ENCODE measurements around the gene SCGB1A1. TPM values are rescaled to one million over a fixed set of nuclear protein-coding genes. Genes with fewer than 3 reads are reported as not detected.
A peak's percentile ranks its signal among the peaks of the same experiment; 100 is the strongest.

SCGB1A1 gene
- polyA plus RNA-seq, 1 of the 3 experiments (the other 2 are of a cell fraction), result not detected

DNA sequence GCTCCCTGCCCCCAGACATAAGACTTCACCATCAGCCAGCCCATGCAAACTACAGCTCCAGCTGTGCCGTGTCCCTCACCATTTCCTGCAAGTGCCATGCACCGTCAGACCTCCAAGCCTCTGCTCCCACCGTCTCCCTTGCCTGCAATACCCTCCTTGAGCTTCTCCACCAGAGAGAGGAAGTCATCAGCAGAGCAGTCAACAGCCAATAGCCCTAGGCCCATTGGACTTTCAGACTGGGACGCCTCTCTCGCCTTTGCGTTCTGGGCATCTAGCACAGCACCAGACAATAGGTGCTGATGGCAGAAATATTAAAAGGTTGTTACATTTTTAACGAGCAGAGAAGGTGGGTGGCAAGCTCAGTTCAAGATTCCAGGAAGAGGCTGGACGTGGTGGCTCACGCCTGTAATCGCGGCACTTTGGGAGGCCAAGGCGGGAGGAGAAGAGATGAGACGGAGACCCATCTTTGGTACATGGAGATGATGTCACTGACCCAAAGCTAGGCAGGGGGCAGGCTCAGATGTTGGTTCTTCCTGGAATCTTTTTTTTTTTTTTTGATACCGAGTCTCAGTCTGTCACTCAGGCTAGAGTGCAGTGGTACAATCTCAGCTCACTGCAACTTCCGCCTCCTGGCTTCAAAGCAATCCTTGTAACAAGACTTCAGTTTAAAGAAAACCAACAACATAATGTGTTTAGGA is 31.9 kb downstream of the SCGB1A1 start:
- no peaks in the 10 kb centered on the region for H3K27me3 ChIP-seq (ENCODE audit: insufficient read depth)
- DNase-seq, result no peak
- H3K9me2 ChIP-seq, result no peaks in the 10 kb centered on the region
- ChIA-PET POLR2A (interaction anchor here (0.6 kb wide), 1 partner anchor 9 kb away, joined by 5 read pairs; no protein-coding TSS in a partner anchor), CTCF (interaction anchor here (0.6 to 4.0 kb wide), 6 partner anchors 9 to 92 kb away, joined by 3 to 17 read pairs (median 9); no protein-coding TSS in a partner anchor)
- H3K9ac ChIP-seq, result no peak overlapping the region
- H2AFZ ChIP-seq (ENCODE audit: low read depth), result no peak overlapping the region
- no peak for TF ChIP-seq TAF1 (IDR thresholded peaks at IDR 0.05; ENCODE audit: borderline replicate concordance, low read depth, low read length)
- TF ChIP-seq, protein P1, sequence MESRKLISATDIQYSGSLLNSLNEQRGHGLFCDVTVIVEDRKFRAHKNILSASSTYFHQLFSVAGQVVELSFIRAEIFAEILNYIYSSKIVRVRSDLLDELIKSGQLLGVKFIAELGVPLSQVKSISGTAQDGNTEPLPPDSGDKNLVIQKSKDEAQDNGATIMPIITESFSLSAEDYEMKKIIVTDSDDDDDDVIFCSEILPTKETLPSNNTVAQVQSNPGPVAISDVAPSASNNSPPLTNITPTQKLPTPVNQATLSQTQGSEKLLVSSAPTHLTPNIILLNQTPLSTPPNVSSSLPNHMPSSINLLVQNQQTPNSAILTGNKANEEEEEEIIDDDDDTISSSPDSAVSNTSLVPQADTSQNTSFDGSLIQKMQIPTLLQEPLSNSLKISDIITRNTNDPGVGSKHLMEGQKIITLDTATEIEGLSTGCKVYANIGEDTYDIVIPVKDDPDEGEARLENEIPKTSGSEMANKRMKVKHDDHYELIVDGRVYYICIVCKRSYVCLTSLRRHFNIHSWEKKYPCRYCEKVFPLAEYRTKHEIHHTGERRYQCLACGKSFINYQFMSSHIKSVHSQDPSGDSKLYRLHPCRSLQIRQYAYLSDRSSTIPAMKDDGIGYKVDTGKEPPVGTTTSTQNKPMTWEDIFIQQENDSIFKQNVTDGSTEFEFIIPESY (IDR thresholded peaks at IDR 0.05; ENCODE audit: borderline replicate concordance, low read depth), result no peak
- no peaks in the 10 kb centered on the region for H3K79me2 ChIP-seq (ENCODE audit: insufficient read depth)
- H3F3A ChIP-seq (replicated peaks; ENCODE audit: insufficient read depth), result no peaks in the 10 kb centered on the region
- 91% methylated on average over 15 of the region's 15 CpGs for WGBS (ENCODE audit: low lambda C conversion rate)
- no peaks in the 10 kb centered on the region for H4K20me1 ChIP-seq (ENCODE audit: insufficient read depth)
- no peaks in the 10 kb centered on the region; a peak in 1 of 4 replicates for H3K4me1 ChIP-seq (ENCODE audit: control insufficient read depth in 1 of 2, insufficient read depth in 2 of 2, low read depth in 1 of 2, low read length in 1 of 2)
- no peak overlapping the region for H3K27ac ChIP-seq (ENCODE audit: low read depth in 2 of 2, low read length in 1 of 2)
- no peaks in the 10 kb centered on the region for H3K36me3 ChIP-seq (replicated peaks in 1 of 2; ENCODE audit: control insufficient read depth in 1 of 2, insufficient read depth in 2 of 2, low read length in 1 of 2)
- no peak overlapping the region for H3K4me2 ChIP-seq
- H3K9me3 ChIP-seq, result no peaks in the 10 kb centered on the region
- no peak overlapping the region for H3K4me3 ChIP-seq (ENCODE audit: low read depth in 2 of 2, low read length in 1 of 2)

DNA sequence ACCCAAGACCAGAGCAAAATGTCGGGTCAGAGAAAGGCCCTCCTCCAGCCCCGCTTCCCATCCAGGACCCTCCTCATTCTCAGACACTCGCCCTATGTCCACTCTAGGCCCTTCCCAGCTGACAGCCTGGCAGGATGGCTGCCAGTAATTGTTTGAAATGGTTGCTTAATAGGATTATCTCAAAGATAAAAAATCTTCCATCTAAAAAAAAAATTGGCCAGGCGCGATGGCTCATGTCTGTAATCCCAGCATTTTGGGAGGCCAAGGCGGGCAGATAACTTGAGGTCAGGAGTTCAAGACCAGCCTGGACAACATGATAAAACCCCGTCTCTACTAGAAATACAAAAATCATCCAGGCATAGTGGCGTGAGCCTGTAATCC is 32.4 kb downstream of the SCGB1A1 start:
- no peaks in the 10 kb centered on the region for H4K20me1 ChIP-seq (ENCODE audit: insufficient read depth)
- no peaks in the 10 kb centered on the region for H3K79me2 ChIP-seq (ENCODE audit: insufficient read depth)
- H3K9me2 ChIP-seq, result no peaks in the 10 kb centered on the region
- H3K4me2 ChIP-seq, result no peak overlapping the region
- no peak overlapping the region for H3K27ac ChIP-seq (ENCODE audit: low read depth in 2 of 2, low read length in 1 of 2)
- H3K27me3 ChIP-seq (ENCODE audit: insufficient read depth), result no peaks in the 10 kb centered on the region
- no peak for TF ChIP-seq NRF1 (IDR thresholded peaks at IDR 0.05; ENCODE audit: low read depth, low read length)
- TF ChIP-seq EP300 (IDR thresholded peaks at IDR 0.05; ENCODE audit: borderline replicate concordance in 1 of 2, low read depth in 1 of 2, low read length in 1 of 2), result peak in 1 of 2 experiments; percentile 48; a peak in 2 of 4 replicates
- peak; percentile 76 for TF ChIP-seq GATA2 (CRISPR knock-in tag; IDR thresholded peaks at IDR 0.05)
- peak; percentile 75 for DNase-seq
- no peaks in the 10 kb centered on the region for H3F3A ChIP-seq (replicated peaks; ENCODE audit: insufficient read depth)
- whole genome bisulfite sequencing (ENCODE audit: low lambda C conversion rate), result 88% methylated on average over 8 of the region's 8 CpGs
- H2AFZ ChIP-seq (ENCODE audit: low read depth), result no peak overlapping the region
- H3K36me3 ChIP-seq (replicated peaks in 1 of 2; ENCODE audit: control insufficient read depth in 1 of 2, insufficient read depth in 2 of 2, low read length in 1 of 2), result no peaks in the 10 kb centered on the region
- H3K4me3 ChIP-seq (ENCODE audit: low read depth in 2 of 2, low read length in 1 of 2), result no peak overlapping the region
- POLR2A ChIA-PET, result no interaction called here
- H3K4me1 ChIP-seq (ENCODE audit: control insufficient read depth in 1 of 2, insufficient read depth in 2 of 2, low read depth in 1 of 2, low read length in 1 of 2), result no peaks in the 10 kb centered on the region; a peak in 1 of 4 replicates
- H3K9me3 ChIP-seq, result no peaks in the 10 kb centered on the region
- no peak overlapping the region for H3K9ac ChIP-seq
- CTCF ChIA-PET, result interaction anchor here (0.9 to 4.0 kb wide), 5 partner anchors 11 to 92 kb away, joined by 3 to 17 read pairs (median 6); no protein-coding TSS in a partner anchor

DNA sequence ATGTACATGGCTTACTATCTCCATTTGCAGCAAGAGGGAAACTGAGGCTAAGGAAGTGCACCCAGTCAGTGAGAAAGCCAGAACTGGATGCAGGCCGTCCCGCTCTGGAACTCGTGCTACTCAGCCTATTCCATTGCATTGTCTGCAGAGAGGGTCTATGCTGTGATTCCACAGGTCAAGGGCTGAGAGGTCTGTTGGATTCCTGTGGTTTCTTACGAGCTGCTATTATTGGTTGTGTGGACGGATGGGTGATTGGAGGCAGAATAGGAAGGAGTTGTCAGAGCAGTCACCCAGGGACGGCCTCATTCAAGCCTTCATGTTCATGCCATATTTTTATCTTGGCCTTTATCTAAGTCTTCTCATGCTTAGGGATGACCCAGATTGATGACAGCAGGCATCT is 33.4 kb downstream of the SCGB1A1 start:
- POLR2A ChIA-PET, result interaction anchor here (1.1 kb wide), 1 partner anchor 14 kb away, joined by 3 read pairs; no protein-coding TSS in a partner anchor
- no peaks in the 10 kb centered on the region for H3K79me2 ChIP-seq (ENCODE audit: insufficient read depth)
- TF ChIP-seq EZH2phosphoT487 (IDR thresholded peaks at IDR 0.05; ENCODE audit: borderline replicate concordance, low read depth) (no peak), RCOR1 (IDR thresholded peaks at IDR 0.05; ENCODE audit: low read length) (no peak), ELF1 (IDR thresholded peaks at IDR 0.05) (no peak), RXRA (IDR thresholded peaks at IDR 0.05; ENCODE audit: borderline replicate concordance, low read depth) (no peak), GABPA (IDR thresholded peaks at IDR 0.05; ENCODE audit: low read depth) (no peak)
- TF ChIP-seq, protein P2, sequence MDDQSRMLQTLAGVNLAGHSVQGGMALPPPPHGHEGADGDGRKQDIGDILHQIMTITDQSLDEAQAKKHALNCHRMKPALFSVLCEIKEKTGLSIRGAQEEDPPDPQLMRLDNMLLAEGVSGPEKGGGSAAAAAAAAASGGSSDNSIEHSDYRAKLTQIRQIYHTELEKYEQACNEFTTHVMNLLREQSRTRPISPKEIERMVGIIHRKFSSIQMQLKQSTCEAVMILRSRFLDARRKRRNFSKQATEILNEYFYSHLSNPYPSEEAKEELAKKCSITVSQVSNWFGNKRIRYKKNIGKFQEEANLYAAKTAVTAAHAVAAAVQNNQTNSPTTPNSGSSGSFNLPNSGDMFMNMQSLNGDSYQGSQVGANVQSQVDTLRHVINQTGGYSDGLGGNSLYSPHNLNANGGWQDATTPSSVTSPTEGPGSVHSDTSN (IDR thresholded peaks at IDR 0.05), result no peak
- TF ChIP-seq, protein P3, sequence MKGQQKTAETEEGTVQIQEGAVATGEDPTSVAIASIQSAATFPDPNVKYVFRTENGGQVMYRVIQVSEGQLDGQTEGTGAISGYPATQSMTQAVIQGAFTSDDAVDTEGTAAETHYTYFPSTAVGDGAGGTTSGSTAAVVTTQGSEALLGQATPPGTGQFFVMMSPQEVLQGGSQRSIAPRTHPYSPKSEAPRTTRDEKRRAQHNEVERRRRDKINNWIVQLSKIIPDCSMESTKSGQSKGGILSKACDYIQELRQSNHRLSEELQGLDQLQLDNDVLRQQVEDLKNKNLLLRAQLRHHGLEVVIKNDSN (IDR thresholded peaks at IDR 0.05; ENCODE audit: borderline replicate concordance, low read depth), result no peak
- TF ChIP-seq, protein P4, sequence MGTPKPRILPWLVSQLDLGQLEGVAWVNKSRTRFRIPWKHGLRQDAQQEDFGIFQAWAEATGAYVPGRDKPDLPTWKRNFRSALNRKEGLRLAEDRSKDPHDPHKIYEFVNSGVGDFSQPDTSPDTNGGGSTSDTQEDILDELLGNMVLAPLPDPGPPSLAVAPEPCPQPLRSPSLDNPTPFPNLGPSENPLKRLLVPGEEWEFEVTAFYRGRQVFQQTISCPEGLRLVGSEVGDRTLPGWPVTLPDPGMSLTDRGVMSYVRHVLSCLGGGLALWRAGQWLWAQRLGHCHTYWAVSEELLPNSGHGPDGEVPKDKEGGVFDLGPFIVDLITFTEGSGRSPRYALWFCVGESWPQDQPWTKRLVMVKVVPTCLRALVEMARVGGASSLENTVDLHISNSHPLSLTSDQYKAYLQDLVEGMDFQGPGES (IDR thresholded peaks at IDR 0.05; ENCODE audit: low read depth, low read length), result no peak
- TF ChIP-seq, protein P5, sequence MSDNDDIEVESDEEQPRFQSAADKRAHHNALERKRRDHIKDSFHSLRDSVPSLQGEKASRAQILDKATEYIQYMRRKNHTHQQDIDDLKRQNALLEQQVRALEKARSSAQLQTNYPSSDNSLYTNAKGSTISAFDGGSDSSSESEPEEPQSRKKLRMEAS (IDR thresholded peaks at IDR 0.05; ENCODE audit: low read depth), result no peak
- CTCF ChIA-PET, result interaction anchor here (1.5 to 3.3 kb wide), 2 partner anchors 58 to 91 kb away, joined by 3 to 15 read pairs; no protein-coding TSS in a partner anchor
- H3K36me3 ChIP-seq (replicated peaks in 1 of 2; ENCODE audit: control insufficient read depth in 1 of 2, insufficient read depth in 2 of 2, low read length in 1 of 2), result no peaks in the 10 kb centered on the region
- no peaks in the 10 kb centered on the region for H4K20me1 ChIP-seq (ENCODE audit: insufficient read depth)
- no peaks in the 10 kb centered on the region; a peak in 1 of 4 replicates for H3K4me1 ChIP-seq (ENCODE audit: control insufficient read depth in 1 of 2, insufficient read depth in 2 of 2, low read depth in 1 of 2, low read length in 1 of 2)
- no peak overlapping the region for H3K27ac ChIP-seq (ENCODE audit: low read depth in 2 of 2, low read length in 1 of 2)
- H3K27me3 ChIP-seq (ENCODE audit: insufficient read depth), result no peaks in the 10 kb centered on the region
- WGBS (ENCODE audit: low lambda C conversion rate), result 90% methylated on average over 6 of the region's 6 CpGs
- no peak overlapping the region for H2AFZ ChIP-seq (ENCODE audit: low read depth)
- H3K4me3 ChIP-seq (ENCODE audit: low read depth in 2 of 2, low read length in 1 of 2), result no peak overlapping the region
- no peaks in the 10 kb centered on the region for H3K9me2 ChIP-seq
- no peaks in the 10 kb centered on the region for H3F3A ChIP-seq (replicated peaks; ENCODE audit: insufficient read depth)
- H3K4me2 ChIP-seq, result no peak overlapping the region
- DNase-seq, result no peak
- H3K9ac ChIP-seq, result no peak overlapping the region
- H3K9me3 ChIP-seq, result no peaks in the 10 kb centered on the region

All from SK-N-SH (cell line).